GM10248 (cell line): ENCODE measurements around the gene PCBD1.

Experiments
- CTCF ChIA-PET: fragments of 300-600 bp; sonication (Branson Sonifier 250); formaldehyde crosslinking; extraction: SDS; loops from one replicate; lab custom pipeline; 2021; ENCODE audit warnings: antibody characterized with exemption; lab: Yijun Ruan, JAX
- POLR2A ChIA-PET: fragments of 350-650 bp; sonication (Branson Sonifier 250); formaldehyde crosslinking; extraction: SDS; loops from one replicate; lab custom pipeline; 2020; ENCODE audit warnings: antibody characterized with exemption; lab: Yijun Ruan, JAX
- DNase-seq: peaks from one replicate; pipeline ENCODE4 v3.0.0; 2012; ENCODE audit errors: extremely low spot score
- CTCF ChIP-seq: IDR thresholded peaks from 2 replicates; pipeline ENCODE4 v1.5.1; 2012; ENCODE audit warnings: mild to moderate bottlenecking, low read depth; ENCODE audit errors: extremely low read depth, missing control alignments, control extremely low read depth

PCBD1 gene

DNA sequence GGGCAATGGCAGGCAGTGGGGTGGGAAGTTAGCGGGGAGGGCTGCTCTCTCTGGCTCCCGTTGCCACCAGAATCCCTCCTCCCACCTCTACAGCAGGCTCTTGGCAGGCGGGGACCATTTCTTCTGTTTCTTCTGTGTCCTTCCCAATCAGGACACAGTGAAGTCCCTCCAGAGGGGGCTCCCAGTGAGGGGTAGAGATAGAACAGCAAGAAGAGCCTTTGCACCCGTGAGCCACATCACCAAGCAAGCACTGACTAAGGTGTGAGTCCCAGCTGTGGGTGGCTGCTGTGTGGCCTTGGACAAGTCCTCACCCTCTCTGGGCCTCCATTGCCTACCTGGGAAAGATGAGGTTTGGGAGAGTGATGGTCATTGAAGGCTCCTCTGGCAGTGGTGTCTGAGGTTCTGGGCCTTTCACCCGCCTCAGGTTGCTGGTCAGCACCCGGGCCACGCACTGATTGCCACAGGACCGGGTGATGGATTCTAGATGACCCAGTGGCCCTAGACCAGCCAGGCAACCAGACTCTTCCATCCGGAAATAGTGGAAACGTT lies 26.0 kb upstream of the PCBD1 start:
- TF ChIP-seq CTCF = no peak
- ChIA-PET CTCF (no interaction called here), POLR2A (no interaction called here)
- DNase-seq = no peak

- CTCF ChIA-PET = no interaction called here
- no peak for DNase-seq
- POLR2A ChIA-PET = no interaction called here
- no peak for TF ChIP-seq CTCF
Observed at GRCh38 chr10:70913893-70914240, 25.5 kb upstream of the PCBD1 start.

DNA sequence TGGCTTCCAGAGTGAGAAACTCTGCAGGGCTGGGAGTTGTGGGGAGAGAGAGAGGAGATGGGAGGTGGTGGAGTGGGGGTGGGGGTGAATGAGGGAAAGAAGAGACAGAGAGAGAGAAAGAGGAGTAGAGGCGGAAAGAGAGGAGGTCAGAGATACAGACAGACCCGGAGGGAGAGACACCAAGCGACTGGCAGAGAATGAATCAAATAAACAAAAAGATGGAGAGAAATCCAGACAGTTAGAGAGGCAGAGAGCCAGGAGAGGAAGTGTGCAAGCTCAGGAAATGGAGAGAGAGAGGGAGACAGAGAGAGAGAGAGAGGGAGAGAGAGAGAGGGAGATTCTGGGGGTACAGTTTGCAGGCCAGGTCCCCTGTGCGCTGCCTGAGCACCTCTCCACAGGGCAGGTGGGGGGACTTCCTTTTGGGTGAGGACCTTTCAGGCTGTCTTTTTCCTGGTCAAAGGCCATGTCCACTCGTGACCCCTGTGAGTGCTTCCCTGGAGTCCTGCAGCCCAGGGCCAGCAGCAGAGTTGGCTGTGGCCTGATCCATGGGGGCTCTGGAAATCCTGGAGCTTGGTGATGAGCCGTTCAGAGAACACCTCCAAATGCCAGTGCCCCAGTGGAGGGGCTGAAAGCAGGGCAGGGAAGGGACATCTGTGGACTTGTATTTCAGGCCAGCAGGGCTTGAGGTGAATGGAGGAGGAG lies 25.0 kb upstream of the PCBD1 start:
- TF ChIP-seq CTCF = no peak
- CTCF ChIA-PET = interaction anchor here (1.8 to 2.6 kb wide), 2 partner anchors 11 kb away, joined by 9 to 12 read pairs; no protein-coding TSS in a partner anchor
- POLR2A ChIA-PET = no interaction called here
- no peak for DNase-seq

GRCh38 chr10:70912556-70912955 lies 24.2 kb upstream of the PCBD1 start:
- ChIA-PET POLR2A (no interaction called here), CTCF (interaction anchor here (1.8 to 2.6 kb wide), 3 partner anchors 10 to 317 kb away, joined by 4 to 12 read pairs (median 9); no protein-coding TSS in a partner anchor)
- no peak for DNase-seq
- TF ChIP-seq CTCF = no peak

DNA sequence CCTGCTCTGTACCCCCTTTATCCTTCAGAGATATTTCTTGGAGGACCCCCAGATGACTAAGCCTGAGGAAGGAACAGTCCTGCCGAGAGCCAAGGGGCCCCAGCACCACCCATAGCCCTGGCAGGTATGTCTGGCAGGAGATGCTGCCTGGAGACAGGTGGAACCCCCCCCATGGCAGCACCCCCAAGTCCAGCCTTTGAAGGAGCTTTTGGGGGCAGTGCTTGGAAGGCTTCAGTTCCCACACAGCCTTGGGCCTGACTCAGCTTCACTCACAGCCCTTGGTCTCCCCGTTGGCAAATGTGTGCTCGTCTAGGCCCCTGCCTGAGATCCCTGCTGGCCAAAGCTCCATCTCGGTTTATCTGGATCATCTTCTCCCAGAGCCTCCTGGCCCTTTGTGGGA lies 23.0 kb upstream of the PCBD1 start:
- ChIA-PET CTCF (interaction anchor here (2.0 to 2.9 kb wide), 3 partner anchors 9 to 318 kb away, joined by 4 to 12 read pairs (median 9); no protein-coding TSS in a partner anchor), POLR2A (no interaction called here)
- no peak for DNase-seq
- no peak for TF ChIP-seq CTCF

DNA sequence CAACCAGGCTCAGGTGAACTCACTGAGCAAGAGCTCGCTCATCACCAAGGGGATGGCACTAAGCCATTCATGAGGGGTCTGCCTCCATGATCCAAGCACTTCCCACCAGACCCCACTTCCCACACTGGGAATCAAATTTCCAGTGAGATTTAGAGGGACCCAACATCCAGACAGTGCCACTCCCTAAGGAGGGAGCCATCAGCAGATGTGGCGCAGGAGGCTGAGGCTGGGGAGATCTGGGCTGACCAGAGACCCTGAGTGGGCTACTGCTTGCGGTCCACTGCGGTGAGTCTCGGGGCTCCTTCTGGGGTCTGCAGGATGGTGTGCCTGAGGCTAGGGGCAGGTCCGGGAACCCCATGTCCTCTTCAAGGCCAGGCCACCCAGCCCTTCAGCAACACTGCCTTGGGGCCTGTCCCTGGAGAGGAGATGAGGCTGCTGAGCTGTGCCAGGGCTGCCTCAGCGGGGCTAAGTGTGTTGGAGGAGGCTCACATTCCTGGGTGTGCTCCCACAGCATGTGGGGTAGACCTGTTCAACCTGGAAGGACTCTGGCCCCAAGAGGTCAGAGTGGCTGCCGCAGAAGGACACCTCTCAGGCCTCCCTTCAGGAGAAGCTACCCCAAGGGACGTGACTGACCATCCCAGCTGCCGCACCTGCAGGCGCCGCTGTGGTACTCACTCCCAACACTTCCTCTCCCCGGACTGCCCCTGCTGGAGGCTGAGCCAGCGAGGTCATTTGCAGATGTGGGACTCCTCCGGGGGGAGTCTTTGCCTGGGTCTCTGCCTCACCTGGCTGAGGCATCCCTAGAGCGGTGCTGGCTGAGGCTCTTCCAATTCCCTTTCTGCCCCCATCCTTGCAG lies 22.3 kb upstream of the PCBD1 start:
- TF ChIP-seq CTCF = no peak
- no peak for DNase-seq
- POLR2A ChIA-PET = no interaction called here
- CTCF ChIA-PET = interaction anchor here (2.0 to 2.9 kb wide), 3 partner anchors 8 to 319 kb away, joined by 4 to 12 read pairs (median 9); no protein-coding TSS in a partner anchor
